Renal cortical epithelial cell (primary cell): ENCODE data around the gene PUDP. TPM values are rescaled to one million over a fixed set of nuclear protein-coding genes. Genes with fewer than 3 reads are reported as not detected.

Experiments
- DNase-seq: peaks from one replicate; pipeline ENCODE4 v3.0.0-alpha.2; 2011; ENCODE audit warnings: low read depth
- total RNA-seq: library from RNA; depleted of rRNA; stranded (reverse); fragments of >200 nt; gene quantifications from 2 replicates; pipeline ENCODE4 v1.2.3, GENCODE V29; 2014

The PUDP gene
- total RNA-seq, 1 donor from 2014 or later: 33.4 TPM

GRCh38 chrX:7074148-7074907, 73.6 kb downstream of the PUDP start:
- DNase-seq: peak; percentile 26

DNA sequence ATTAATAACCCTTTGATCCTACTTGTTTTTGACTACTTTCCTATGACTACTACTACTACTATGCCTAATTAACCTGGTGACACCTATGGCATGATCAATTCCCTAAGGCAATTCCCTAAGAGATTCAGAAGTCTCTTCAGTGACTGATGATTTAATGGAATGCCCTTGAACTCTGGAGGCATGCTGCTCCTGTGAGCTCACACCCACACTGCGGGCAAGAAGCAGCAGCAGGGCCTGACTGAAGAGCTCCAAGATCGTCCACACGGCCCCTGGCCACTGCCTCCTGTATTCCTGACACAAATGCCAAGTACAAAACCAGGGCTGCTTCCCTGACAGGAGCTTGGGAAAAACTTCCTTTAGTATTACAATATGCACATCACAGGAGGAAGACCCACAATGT, 74.6 kb downstream of the PUDP start:
- DNase-seq: peak; percentile 22

GRCh38 chrX:7072856-7073255, 75.1 kb downstream of the PUDP start:
- DNase-seq: no peak

GRCh38 chrX:7071390-7071789, 76.6 kb downstream of the PUDP start:
- DNase-seq: no peak

GRCh38 chrX:7069556-7069955, 78.4 kb downstream of the PUDP start:
- no peak for DNase-seq

DNA sequence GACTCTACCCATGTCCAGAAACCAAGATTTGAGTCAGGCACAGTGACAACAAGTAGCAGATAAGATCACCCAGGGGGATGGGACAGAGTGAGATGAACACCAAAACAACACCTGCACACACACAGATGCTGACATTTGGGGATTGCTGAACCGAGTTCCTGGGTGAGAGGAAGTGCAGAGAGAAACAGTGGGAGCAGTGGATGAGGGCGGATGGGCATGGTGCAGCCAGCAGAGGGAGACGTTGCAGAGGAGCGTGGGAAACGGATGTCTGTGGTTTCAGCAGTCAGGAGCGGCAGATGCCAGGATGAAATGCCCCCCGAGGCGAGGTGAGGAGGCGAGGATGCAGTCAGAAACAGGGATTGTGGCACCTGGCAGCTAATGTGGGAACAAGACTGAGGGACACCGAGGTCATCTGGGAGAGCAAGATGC, 79.0 kb downstream of the PUDP start:
- no peak for DNase-seq

- no peak for DNase-seq
These were observed 80.7 kb downstream of the PUDP start for GRCh38 chrX:7067256-7067655.

DNA sequence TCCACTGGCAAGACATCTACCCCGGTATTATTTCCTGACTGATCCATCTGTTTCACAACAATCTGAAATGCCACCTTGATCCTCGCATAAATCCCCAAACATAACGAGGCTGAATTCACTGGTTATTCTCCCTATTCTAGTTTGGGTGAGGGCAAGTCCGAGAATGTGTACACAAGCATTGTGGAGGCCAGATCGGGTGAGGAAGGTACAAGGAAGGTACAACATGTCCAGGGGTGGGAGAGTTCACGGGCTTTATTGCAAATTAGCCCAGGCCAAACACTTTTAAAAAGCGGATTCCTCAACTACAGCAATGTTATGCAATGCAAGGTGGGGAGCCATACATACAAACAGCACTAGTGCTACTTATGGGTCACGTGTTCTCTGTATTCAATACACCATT, 82.5 kb downstream of the PUDP start:
- DNase-seq: no peak

- peak; percentile 28 for DNase-seq
These were observed 85.0 kb downstream of the PUDP start for GRCh38 chrX:7062903-7063302.

DNA sequence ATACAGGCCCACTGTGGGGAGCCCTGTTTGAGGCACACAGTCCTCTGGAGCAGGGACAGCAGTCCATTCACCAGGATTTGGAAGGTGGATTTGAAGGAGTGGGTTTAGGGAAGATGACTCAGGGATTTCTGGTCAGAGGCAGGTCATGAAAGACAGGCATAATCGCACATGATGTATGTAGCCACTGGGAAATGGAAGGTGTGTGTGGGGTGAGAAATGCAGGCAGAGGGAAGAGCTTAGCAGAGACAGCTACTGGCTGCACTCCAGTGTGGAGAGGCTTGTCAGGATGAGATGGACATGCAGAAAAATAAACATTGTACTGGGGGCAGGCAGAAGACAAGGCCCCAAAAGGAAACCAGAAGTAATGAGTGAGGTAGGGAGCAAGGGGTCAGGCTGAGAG, 85.7 kb downstream of the PUDP start:
- peak; percentile 23 for DNase-seq

GRCh38 chrX:7061429-7061828, 86.5 kb downstream of the PUDP start:
- no peak for DNase-seq

- DNase-seq: no peak
These were observed 87.5 kb downstream of the PUDP start for GRCh38 chrX:7060444-7060843.

GRCh38 chrX:7059859-7060258, 88.1 kb downstream of the PUDP start:
- no peak for DNase-seq

DNA sequence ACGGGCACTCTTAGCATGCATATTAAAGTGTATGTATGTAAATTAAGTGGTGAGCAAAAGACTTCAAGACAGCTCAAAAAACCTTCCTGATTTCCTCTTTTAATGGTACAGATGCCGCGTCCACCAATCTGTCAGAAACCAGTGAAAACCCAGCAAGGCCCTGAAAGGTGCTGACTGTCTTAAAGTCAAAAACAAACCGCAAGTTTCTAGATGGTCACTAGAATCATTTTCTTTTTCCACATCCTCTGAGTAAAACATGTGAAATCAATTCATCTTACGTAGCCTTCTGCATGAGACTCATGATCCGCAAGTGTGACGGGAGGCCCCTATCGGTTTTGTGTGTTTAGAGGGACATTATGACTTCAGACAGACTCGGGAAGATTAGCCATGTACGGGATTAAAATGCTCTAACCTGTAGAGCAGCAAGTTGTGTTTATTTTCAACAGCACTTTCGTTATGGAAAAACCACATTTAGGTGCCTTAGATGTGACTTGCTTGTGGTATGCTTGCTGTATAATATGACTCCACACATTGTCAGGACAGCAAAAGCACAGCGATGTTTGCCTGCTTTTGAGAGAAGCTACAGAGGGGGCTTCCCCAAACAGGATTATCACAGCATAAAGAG, 88.6 kb downstream of the PUDP start:
- no peak for DNase-seq

- no peak for DNase-seq
These were observed 92.4 kb downstream of the PUDP start for GRCh38 chrX:7055386-7056137.

GRCh38 chrX:7054219-7055216, 93.4 kb downstream of the PUDP start:
- DNase-seq: no peak

DNA sequence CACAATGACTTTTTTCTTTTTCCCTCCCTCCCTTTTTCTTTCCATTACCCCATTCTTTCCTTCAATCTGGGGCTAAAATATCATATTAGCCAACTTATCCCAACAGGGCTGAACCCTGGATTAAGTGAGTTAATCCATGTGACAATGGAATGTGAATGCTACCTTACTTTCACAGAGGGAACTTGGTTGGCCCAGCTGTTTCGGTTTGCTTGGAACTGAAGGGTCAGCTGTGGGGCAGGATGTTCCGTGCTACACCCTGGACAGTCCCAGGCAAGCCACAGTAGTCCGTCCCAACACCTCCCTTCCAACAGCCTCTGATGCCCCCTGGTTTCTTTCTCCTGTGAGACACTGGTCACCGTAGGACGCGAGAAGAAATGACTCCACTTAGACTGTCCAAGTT, 95.4 kb downstream of the PUDP start:
- DNase-seq: no peak

DNA sequence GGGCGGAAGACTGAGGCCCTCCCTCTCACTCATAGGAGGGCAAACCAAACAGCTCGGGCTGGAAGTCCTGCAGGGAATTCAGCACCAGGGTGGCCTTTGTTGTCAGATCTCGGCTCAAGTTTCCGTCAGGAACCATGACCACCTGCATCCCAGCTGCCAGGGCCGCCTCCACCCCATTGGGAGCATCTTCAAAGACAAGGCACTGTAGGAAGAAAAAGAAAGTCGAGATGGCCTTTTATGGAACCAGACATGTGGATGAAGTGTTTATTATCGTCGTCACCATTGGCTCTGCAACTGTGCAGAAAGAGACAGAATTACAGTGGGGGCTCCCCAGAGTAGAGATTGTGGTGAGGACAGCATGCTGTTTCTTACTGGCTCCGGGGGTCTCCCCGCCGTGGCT, 97.7 kb downstream of the PUDP start:
- DNase-seq: no peak

GRCh38 chrX:7047951-7048350, 100.0 kb downstream of the PUDP start:
- no peak for DNase-seq

- no peak for DNase-seq
These were observed 102.6 kb downstream of the PUDP start for GRCh38 chrX:7045238-7045955.
